CD14-positive monocyte (primary cell): ENCODE results near the gene CSNK1G3. TPM values are rescaled to one million over a fixed set of nuclear protein-coding genes. Genes with fewer than 3 reads are reported as not detected.

Source experiments
- DNase-seq, 3 donors: peaks; one replicate each; pipeline ENCODE4 v3.0.0-alpha.2; 2011 to 2022
- H2AFZ ChIP-seq: 2 replicates; pipeline ENCODE4 v1.6.0; 2012; ENCODE audit warnings: mild to moderate bottlenecking, low read depth, low read length, inconsistent platforms; ENCODE audit not compliant: insufficient read depth, poor library complexity, severe bottlenecking
- H3K27ac ChIP-seq, 2 donors: 1 replicate in 1 of 2; 2 replicates in 1 of 2; pipeline ENCODE4 v1.5.1; 2012 to 2013; ENCODE audit warnings: low read length in 2 of 2, control low read depth in 1 of 2, inconsistent platforms in 1 of 2, low read depth in 1 of 2, mild to moderate bottlenecking in 1 of 2
- H3K27me3 ChIP-seq, 2 donors: one replicate each; pipeline versions ENCODE4 v1.6.0 to v1.6.1; 2011 to 2013; ENCODE audit warnings: low read length in 2 of 2; ENCODE audit not compliant: control insufficient read depth in 2 of 2, insufficient read depth in 2 of 2
- H3K36me3 ChIP-seq, 2 donors: replicated peaks in 1 of 2; 1 replicate in 1 of 2; 2 replicates in 1 of 2; pipeline versions ENCODE4 v1.5.1 to v1.6.1; 2012 to 2013; ENCODE audit warnings: low read length in 2 of 2, control low read depth in 1 of 2, inconsistent platforms in 1 of 2, mild to moderate bottlenecking in 1 of 2; ENCODE audit not compliant: insufficient read depth in 2 of 2, control insufficient read depth in 1 of 2
- H3K4me1 ChIP-seq, 2 donors: 1 replicate in 1 of 2; 2 replicates in 1 of 2; pipeline versions ENCODE4 v1.5.1 to v1.6.1; 2012 to 2013; ENCODE audit warnings: low read length in 2 of 2, control low read depth in 1 of 2, inconsistent platforms in 1 of 2, mild to moderate bottlenecking in 1 of 2, moderate library complexity in 1 of 2; ENCODE audit not compliant: insufficient read depth in 2 of 2, control insufficient read depth in 1 of 2
- H3K4me2 ChIP-seq: replicated peaks from 2 replicates; pipeline ENCODE3; 2012; ENCODE audit warnings: low read length, moderate library complexity, mild to moderate bottlenecking; ENCODE audit not compliant: poor library complexity, severe bottlenecking; ENCODE audit errors: extremely low read depth
- H3K4me3 ChIP-seq, 3 experiments: fragments of 200-600 bp in 1 of 3; sonication (generic) in 1 of 3; replicated peaks in 1 of 3; 1 replicate in 2 of 3; 2 replicates in 1 of 3; pipeline ENCODE4 v1.5.1; 2011 to 2013; ENCODE audit warnings: low read length in 3 of 3, mild to moderate bottlenecking in 3 of 3, control low read depth in 2 of 3, low read depth in 2 of 3, inconsistent platforms in 1 of 3, moderate library complexity in 1 of 3
- H3K79me2 ChIP-seq: 2 replicates; pipeline ENCODE4 v1.6.0; 2012; ENCODE audit warnings: mild to moderate bottlenecking, control low read depth, inconsistent platforms, low read length, moderate library complexity; ENCODE audit not compliant: insufficient read depth
- H3K9ac ChIP-seq: 2 replicates; pipeline ENCODE4 v1.6.0; 2017; ENCODE audit warnings: low read length, mild to moderate bottlenecking; ENCODE audit not compliant: insufficient read depth, poor library complexity, severe bottlenecking
- H3K9me3 ChIP-seq, 2 donors: replicated peaks in 1 of 2; 1 replicate in 1 of 2; 2 replicates in 1 of 2; pipeline versions ENCODE4 v1.5.1 to v1.6.1; 2012 to 2013; ENCODE audit warnings: low read length in 2 of 2, control low read depth in 1 of 2; ENCODE audit not compliant: control insufficient read depth in 1 of 2, insufficient read depth in 1 of 2
- H4K20me1 ChIP-seq: 2 replicates; pipeline ENCODE4 v1.6.0; 2012; ENCODE audit warnings: mild to moderate bottlenecking, low read length, control low read depth, moderate library complexity; ENCODE audit not compliant: insufficient read depth
- H3K27ac Mint-ChIP-seq, 7 donors: one replicate each; pipeline ENCODE4 v1.8.0; 2020; ENCODE audit warnings: mild to moderate bottlenecking in 7 of 7, mixed read lengths in 7 of 7, moderate library complexity in 6 of 7, inconsistent platforms in 2 of 7
- H3K27me3 Mint-ChIP-seq, 3 donors: one replicate each; pipeline ENCODE4 v1.8.0; 2021 to 2022; ENCODE audit warnings: low read depth in 3 of 3, mild to moderate bottlenecking in 3 of 3, mixed read lengths in 3 of 3, moderate library complexity in 3 of 3, inconsistent platforms in 1 of 3
- H3K36me3 Mint-ChIP-seq, 2 donors: one replicate each; pipeline ENCODE4 v1.8.0; 2020; ENCODE audit warnings: mixed read lengths in 2 of 2, inconsistent platforms in 1 of 2, mild to moderate bottlenecking in 1 of 2
- H3K4me1 Mint-ChIP-seq: one replicate; pipeline ENCODE4 v1.8.0; 2020; ENCODE audit warnings: mild to moderate bottlenecking, mixed read lengths
- H3K4me3 Mint-ChIP-seq, 2 donors: one replicate each; pipeline ENCODE4 v1.8.0; 2020; ENCODE audit warnings: mild to moderate bottlenecking in 2 of 2, mixed read lengths in 2 of 2, moderate library complexity in 1 of 2
- H3K9me3 Mint-ChIP-seq, 7 donors: one replicate each; pipeline ENCODE4 v1.8.0; 2020 to 2022; ENCODE audit warnings: mixed read lengths in 7 of 7, mild to moderate bottlenecking in 6 of 7, moderate library complexity in 6 of 7, inconsistent platforms in 2 of 7
- WGBS: methylation state at CpG from one replicate; pipeline ENCODE4 v1.1.5; 2013; ENCODE audit warnings: missing lambda C conversion rate; ENCODE audit not compliant: insufficient coverage; 5-methylcytosine and 5-hydroxymethylcytosine counted together
- intact Hi-C, 2 donors: fragments of 100-400 bp; cut with micrococcal nuclease; formaldehyde crosslinking; loops; one replicate each; pipeline versions ENCODE4 v1.15.0 to v1.15.1; 2023
- polyA plus RNA-seq, 3 donors: library from polyadenylated mRNA; depleted of rRNA in 1 of 3; unstranded in 2 of 3; stranded (reverse) in 1 of 3; fragments of 300-500 nt in 2 of 3; fragments of >200 nt in 1 of 3; fragmentation: Illumina TruSeq in 2 of 3; gene quantifications; 1 replicate in 2 of 3; 2 replicates in 1 of 3; pipeline ENCODE4 v1.2.3, GENCODE V29; 2012 to 2021
- TF ChIP-seq, protein P1 (sequence below): fragments of 200-600 bp; IDR thresholded peaks from one replicate; pipeline ENCODE4 v1.8.0; 2022; ENCODE audit warnings: antibody characterized with exemption, mild to moderate bottlenecking

Gene CSNK1G3
- polyA plus RNA-seq, 3 donors: 10.8 to 22.3 (median 17.1) TPM

DNA sequence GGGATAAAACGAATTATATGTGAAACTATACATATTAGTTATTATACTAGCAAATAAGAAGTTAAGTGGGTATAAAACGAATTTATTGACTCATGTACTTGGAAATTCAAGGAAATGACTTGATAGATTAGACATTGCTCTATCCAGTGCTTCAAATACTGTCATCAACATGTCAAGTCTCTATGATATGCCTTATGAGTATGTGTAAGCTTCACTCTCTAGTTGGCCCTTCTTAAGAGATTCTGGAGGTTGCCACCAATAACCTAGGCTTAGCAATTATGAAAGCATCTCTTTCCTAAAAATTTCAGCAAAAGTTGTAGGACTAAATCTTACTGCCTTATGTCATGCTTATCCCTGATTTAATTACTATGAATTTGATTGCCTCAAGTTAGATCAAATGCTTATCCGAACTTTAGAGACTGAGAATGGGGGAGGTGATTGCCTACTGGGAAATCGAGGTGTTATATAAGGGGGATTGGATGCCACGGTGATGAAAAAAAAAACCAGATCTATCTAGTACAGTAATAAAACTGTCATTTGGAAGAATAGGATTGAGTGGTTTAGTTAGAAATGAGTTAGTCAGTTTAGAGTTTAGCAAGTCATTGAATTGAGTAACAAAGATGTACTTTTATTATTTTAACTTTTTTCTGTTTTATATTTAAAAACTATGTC, 46.9 kb downstream of the CSNK1G3 start:
- H3K4me1 Mint-ChIP-seq: no peaks in the 10 kb centered on the region
- H3K4me3 Mint-ChIP-seq: no peak overlapping the region
- DNase-seq: no peak
- H3K27ac Mint-ChIP-seq: no peak overlapping the region
- H3K27me3 Mint-ChIP-seq: no peaks in the 10 kb centered on the region
- Histone ChIP-seq H3K4me3 (no peak overlapping the region), H3K79me2 (no peaks in the 10 kb centered on the region), H3K4me1 (no peaks in the 10 kb centered on the region), H4K20me1 (no peaks in the 10 kb centered on the region), H3K27me3 (no peaks in the 10 kb centered on the region), H3K36me3 (peaks cover 11 to 24% of the 10 kb centered on the region in 2 donors), H3K27ac (no peak overlapping the region), H3K9me3 (no peaks in the 10 kb centered on the region), H3K9ac (no peak overlapping the region), H3K4me2 (no peak overlapping the region), H2AFZ (no peak overlapping the region)
- no CpG with 5 or more reads among the region's 5 CpGs for WGBS
- no peaks in the 10 kb centered on the region for H3K9me3 Mint-ChIP-seq
- TF ChIP-seq, protein P1, sequence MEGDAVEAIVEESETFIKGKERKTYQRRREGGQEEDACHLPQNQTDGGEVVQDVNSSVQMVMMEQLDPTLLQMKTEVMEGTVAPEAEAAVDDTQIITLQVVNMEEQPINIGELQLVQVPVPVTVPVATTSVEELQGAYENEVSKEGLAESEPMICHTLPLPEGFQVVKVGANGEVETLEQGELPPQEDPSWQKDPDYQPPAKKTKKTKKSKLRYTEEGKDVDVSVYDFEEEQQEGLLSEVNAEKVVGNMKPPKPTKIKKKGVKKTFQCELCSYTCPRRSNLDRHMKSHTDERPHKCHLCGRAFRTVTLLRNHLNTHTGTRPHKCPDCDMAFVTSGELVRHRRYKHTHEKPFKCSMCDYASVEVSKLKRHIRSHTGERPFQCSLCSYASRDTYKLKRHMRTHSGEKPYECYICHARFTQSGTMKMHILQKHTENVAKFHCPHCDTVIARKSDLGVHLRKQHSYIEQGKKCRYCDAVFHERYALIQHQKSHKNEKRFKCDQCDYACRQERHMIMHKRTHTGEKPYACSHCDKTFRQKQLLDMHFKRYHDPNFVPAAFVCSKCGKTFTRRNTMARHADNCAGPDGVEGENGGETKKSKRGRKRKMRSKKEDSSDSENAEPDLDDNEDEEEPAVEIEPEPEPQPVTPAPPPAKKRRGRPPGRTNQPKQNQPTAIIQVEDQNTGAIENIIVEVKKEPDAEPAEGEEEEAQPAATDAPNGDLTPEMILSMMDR: no peak
- peaks cover 26 to 40% of the 10 kb centered on the region in 2 donors for H3K36me3 Mint-ChIP-seq
- intact Hi-C loops: no loop called here

DNA sequence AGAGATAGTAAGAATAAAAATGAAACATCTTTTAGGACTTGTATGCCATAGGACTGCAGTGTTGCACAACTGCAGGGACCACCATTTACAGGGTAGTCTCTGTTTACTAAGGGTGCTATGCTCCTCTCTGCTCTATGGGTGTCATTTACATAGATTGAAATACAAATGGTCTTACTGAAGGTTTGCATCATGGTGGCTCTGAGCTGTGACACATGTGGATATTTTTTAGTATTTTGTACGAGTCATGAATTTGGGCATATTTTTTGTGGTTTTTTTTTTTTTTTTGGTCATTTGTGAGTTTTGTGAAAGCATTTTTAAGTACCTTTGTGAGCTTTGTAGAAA, 47.4 kb downstream of the CSNK1G3 start:
- WGBS: 86% methylated on average over 1 of the region's 1 CpG
- no peaks in the 10 kb centered on the region for H3K79me2 ChIP-seq
- no peaks in the 10 kb centered on the region for H3K4me1 Mint-ChIP-seq

More for the DNA sequence above, 47.4 kb downstream of the CSNK1G3 start:
- Mint-ChIP-seq H3K27ac (no peak overlapping the region), H3K4me3 (no peak overlapping the region), H3K36me3 (peaks cover 23 to 37% of the 10 kb centered on the region in 2 donors), H3K27me3 (no peaks in the 10 kb centered on the region), H3K9me3 (no peaks in the 10 kb centered on the region)
- DNase-seq: no peak
- H3K4me3 ChIP-seq: no peak overlapping the region
- no peaks in the 10 kb centered on the region for H4K20me1 ChIP-seq
- no peaks in the 10 kb centered on the region for H3K9me3 ChIP-seq
- no peak overlapping the region for H3K9ac ChIP-seq
- intact Hi-C loops: no loop called here
- TF ChIP-seq, protein P1: no peak
- H3K36me3 ChIP-seq: peaks cover 11 to 24% of the 10 kb centered on the region in 2 donors
- no peak overlapping the region for H3K4me2 ChIP-seq
- H3K27me3 ChIP-seq: no peaks in the 10 kb centered on the region
- no peak overlapping the region for H3K27ac ChIP-seq
- H2AFZ ChIP-seq: no peak overlapping the region
- H3K4me1 ChIP-seq: no peaks in the 10 kb centered on the region
